GM21786 (cell line): ENCODE results near the gene SYNE3.
"Not testable (repeated sequence)": the region's sequence is repeated elsewhere in the genome, so short reads cannot be mapped to it uniquely, and the experiment has no call there.

ENCODE experiments used
- ATAC-seq: cut with Tn5 transposase; IDR thresholded peaks from one replicate; pipeline ENCODE4 v1.9.1; 2021; ENCODE audit not compliant: unreplicated experiment

The SYNE3 gene

DNA sequence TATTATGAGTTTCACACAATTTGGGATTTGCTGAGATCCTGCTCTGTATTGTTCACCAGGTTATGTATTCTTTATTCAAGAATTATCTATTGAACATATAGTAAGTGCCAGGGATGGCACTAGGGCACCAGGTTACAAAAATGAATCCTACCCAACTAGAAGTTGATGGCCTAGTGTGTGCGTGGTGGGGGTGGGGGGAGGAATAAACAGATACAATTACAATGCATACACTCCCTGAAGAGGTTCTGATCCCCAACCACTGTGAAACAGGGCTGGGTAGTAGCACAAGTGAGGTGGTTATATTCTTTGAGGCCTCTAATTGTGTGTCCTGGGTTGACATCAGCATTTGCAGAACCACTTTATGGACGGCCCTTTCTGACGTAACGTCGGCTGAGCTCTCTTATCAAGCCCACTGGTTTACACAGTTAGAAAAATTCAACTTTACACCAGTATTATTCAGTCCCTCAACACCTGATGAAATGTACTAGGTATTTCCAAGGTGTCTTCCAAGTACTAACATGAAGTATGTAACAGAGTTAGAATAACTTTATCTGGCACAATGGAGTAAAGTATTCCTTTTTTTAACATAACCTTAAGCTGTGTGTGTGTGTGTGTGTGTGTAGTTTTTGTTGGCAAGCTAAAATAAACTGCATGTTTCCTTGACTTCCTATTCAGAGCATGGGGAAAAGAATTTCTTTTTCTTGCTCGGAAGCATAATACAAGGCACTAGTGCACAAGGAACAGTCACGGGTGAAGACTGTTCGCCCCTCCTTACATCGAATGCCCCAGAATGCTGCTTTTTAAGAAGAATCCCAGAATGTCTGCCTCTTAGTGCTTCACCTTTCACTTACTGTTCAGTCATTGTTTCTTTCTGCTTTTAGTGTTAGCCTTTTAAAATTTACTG, 10.3 kb upstream of the SYNE3 start:
- ATAC-seq, result no peak

DNA sequence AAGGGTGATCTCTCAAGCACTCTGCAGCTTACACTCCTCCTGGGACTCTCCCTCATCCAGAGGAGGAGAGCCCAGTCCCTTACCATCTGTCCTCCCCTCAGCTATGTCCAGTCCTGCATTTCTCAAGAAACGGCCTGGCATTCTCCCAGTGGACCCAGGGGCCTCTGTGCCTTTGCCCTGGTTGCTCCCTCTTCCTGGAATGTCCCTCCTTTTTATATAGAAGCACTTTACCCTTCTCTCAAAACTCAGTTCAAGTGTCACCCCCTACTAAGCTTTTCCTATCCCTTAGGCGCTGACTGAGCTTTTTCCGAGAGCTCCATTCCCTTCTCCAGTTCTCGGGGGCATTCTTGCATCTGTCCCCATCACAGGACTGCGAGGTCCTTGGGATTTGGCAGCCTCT, 9.5 kb upstream of the SYNE3 start:
- no peak for ATAC-seq

- no peak for ATAC-seq
These were observed 8.5 kb upstream of the SYNE3 start for GRCh38 chr14:95524706-95525512.

DNA sequence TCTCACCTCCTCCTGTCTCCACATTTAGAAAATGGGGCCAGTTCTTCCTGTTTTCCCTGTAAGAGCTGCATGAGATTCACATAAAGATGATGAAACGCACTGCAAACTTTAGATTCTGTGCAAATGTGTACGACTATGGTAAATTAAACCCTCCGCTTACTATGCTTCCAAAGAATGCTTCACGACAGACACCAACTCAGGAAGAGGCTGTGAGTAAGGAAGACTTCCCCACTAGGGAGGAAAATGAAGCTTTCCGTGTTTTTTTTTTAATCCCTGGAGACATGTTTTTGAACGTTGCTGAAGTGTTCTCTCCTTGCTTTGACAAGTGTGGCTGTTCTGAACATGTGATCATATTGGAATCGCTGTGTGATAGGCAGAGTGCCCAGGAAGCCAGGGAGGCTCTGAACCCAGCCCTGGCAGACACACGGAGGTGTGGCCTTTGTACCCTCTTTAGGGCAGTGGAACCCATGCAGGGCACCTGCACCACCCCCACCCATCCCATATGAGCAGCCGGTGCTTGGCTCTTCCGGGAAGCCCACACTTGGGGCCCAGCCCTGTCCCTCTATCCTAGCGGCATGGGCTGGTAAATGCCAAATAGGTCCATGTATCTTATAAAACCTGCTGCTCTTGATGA, 7.5 kb upstream of the SYNE3 start:
- no peak for ATAC-seq

- no peak for ATAC-seq
These were observed 6.8 kb upstream of the SYNE3 start for GRCh38 chr14:95523051-95523814.

DNA sequence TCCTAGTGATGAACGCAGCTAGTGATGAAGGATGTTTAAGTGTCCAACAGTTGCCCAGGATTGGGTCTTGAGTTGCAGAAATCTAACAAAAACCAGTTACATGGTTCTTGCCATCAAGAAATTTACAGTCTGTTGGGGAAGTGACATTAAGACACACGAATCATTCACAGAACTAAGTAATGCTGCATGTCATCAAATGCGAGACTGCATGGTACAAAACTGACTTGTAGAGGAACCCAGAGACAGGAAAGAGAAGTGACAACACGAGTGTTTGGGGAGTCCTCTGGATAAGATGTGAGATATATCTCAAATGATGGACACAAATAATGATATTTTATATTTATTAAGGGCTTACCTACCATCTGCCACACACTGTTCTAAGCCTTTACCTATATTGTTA, 6.1 kb upstream of the SYNE3 start:
- no peak for ATAC-seq

- ATAC-seq, result no peak
These were observed 5.7 kb upstream of the SYNE3 start for GRCh38 chr14:95522116-95522515.

- ATAC-seq, result no peak
These were observed 4.6 kb upstream of the SYNE3 start for GRCh38 chr14:95521001-95521400.

GRCh38 chr14:95520346-95520745, 3.9 kb upstream of the SYNE3 start:
- ATAC-seq, result no peak

DNA sequence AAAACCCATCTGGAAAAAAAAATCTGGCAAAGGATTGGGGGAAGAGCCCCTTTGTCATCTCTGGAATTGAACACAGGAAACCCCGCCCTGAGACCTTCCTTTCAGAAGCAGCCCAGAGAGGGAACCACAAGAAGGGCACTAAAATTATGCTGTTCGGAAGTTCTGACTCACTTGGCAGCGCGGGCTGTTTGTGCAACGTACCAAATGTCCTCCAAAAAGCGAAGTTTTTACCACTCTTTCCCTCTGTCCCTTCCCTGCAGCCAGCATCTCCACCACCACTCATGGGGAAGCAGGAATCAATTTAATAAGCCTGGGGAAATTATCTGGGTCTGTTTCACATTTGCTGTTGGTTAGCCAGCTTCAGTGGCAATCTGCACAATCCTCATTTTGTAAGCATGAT, 3.2 kb upstream of the SYNE3 start:
- ATAC-seq, result peak; percentile 23

- ATAC-seq, result peak; percentile 30
These were observed 1.7 kb upstream of the SYNE3 start for GRCh38 chr14:95518045-95518751.

GRCh38 chr14:95515596-95516552, 576 bp downstream of the SYNE3 start:
- peak; percentile 71 for ATAC-seq

- no peak for ATAC-seq
These were observed 1.4 kb downstream of the SYNE3 start for GRCh38 chr14:95515080-95515489.

GRCh38 chr14:95514131-95515079, 2.0 kb downstream of the SYNE3 start:
- ATAC-seq, result no peak

- ATAC-seq, result no peak
These were observed 3.2 kb downstream of the SYNE3 start for GRCh38 chr14:95513291-95513690.

GRCh38 chr14:95511687-95512086, 4.8 kb downstream of the SYNE3 start:
- no peak for ATAC-seq

DNA sequence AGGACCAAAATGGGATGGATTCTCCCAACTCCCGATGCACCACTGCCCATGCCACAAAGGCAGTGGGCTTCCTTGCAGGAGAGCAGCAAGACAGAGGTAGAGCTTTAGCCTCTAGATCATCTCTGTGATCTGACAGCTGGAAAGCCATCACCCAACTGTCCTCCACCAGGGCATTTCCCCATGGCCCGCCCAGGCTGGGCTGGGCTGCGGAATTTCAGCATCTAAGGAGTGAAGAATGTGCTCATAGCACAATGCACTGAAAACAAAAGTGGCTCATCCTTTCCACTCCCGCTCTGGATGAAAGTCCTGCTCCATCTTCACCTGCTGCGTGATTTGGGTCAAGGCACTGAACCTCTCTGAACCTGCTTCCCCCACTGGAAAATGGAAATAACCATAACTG, 5.6 kb downstream of the SYNE3 start:
- no peak for ATAC-seq

DNA sequence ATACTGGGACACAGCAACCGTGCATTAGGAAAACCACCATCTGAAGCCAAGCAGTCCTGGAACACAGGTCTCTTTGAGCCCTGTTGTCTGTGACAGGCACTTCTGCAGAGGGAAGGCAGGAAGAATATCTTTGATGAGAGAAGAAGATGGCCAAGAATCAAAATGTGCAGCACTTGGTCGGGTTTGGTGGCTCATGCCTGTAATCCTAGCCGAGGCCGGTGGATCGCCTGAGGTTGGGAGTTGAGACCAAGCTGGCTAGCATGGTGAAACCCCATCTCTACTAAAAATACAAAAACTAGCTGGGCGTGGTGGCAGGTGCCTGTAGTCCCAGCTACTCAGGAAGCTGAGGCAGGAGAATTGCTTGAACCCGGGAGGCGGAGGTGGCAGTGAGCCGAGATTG, 6.1 kb downstream of the SYNE3 start:
- not testable (repeated sequence) for ATAC-seq
